B cell (primary cell): Measurements from ENCODE around the gene BPIFB6.

ENCODE experiments used
- CTCF ChIP-seq: fragments of 200-600 bp; IDR thresholded peaks from one replicate; pipeline ENCODE4 v1.8.0; 2022; ENCODE audit warnings: antibody characterized with exemption, mild to moderate bottlenecking
- EZH2 ChIP-seq: IDR thresholded peaks from 2 replicates; pipeline ENCODE4 v1.6.1; 2012; ENCODE audit warnings: borderline replicate concordance, low read depth, mild to moderate bottlenecking, moderate library complexity, low read length; ENCODE audit not compliant: insufficient read depth, poor library complexity, severe bottlenecking

GRCh38 chr20:33015114-33015484 lies 16.3 kb upstream of the BPIFB6 start:
- TF ChIP-seq CTCF, result no peak
- no peak for TF ChIP-seq EZH2
